Glomerular endothelial cell (primary cell): ENCODE results near the gene C19orf81. TPM values are rescaled to one million over a fixed set of nuclear protein-coding genes. Genes with fewer than 3 reads are reported as not detected.
A peak's percentile ranks its signal among the peaks of the same experiment; 100 is the strongest.
"Not testable (repeated sequence)": the region's sequence is repeated elsewhere in the genome, so short reads cannot be mapped to it uniquely, and the experiment has no call there.

Experiments used
- DNase-seq: peaks from one replicate; pipeline ENCODE4 v3.0.0-alpha.2; 2011; ENCODE audit warnings: low read depth, low spot score; ENCODE audit errors: extremely low read depth
- total RNA-seq: library from RNA; depleted of rRNA; stranded (reverse); fragments of >200 nt; gene quantifications from 2 replicates; pipeline ENCODE4 v1.2.3, GENCODE V29; 2015

The C19orf81 gene
- 3.1 and 9.0 TPM in 2 replicates for total RNA-seq

DNA sequence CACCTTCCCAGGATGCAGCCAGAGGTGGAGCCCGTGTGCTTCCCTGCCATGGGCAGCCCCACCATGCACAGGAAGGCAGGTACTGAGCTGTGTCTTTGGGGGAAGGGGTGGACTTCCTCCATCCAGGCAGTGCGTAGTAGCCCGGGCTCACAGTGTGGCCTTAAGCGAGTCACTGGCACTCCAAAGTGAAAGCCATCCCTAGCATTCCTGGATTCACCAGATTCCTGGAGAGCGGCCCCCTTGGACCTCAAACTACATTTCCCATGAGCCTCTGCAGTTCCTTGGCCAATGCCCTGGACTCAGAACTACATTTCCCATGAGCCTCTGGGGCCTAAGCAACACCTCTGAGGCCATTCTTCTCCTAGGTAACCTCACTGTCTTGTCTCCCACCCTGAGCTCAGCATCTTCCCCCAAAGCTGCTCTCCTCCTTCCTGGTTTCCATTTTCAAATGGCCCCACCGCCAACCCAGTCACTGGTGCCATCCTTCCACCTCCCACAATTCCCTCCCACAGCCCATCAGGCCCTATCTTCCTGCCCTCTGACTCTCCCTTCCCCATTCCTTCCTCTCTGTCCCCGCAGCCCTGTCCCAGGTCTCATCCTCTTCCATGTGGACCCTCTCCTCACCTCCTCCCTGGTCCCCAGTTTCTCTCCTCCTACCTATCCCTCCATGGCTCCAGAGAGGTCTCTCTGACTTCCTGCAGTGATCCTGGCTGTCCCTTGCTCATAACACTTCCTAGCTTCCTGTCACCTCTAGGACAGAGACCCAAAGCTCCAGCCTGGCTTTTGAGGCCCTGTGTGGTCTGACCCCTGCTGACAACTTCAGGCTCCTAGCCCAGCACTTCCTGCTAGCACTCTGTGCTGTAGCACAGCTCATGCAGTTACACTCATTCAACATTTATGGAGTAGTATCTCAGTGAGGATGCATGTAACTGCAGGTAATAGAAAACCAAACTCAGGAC, at the start of gene C19orf81:
C19orf81 (plus strand) TSS at position 13 of the 959 bp plus-strand sequence; CDS start at position 13, 0 bp downstream.
- no peak for DNase-seq

DNA sequence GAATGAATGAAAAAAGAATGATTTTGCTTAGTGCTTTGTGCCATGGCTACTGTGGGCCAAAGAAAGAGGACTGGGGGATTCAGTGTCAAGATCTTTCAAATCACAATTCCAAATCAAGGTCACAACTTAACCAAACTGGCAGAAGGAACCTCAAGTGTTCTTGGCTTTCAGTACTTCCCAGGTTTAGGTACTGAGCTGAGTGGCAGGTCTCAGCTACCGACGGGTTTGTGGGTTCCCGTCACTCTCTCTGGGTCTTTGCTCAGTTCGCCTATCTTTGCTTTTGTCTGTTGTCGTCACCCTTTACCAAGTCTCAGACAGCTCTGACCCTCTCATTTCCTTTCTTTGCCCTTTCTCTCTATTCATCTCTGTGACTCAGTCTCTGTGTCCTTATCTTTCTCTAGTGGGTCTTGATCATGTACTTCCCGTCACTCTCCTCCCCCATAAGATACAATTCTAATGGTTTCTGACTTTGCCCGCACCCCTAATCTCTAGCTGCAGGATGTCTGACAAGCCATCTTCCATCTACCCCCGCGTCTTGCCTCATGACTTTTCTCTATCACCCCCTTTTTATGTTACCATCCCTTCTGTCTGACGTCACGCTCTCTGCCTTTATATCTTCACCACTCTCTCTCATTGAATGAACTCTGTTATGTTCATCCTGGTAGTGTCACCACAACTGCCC, 47.7 kb upstream of the C19orf81 start:
- DNase-seq = no peak

DNA sequence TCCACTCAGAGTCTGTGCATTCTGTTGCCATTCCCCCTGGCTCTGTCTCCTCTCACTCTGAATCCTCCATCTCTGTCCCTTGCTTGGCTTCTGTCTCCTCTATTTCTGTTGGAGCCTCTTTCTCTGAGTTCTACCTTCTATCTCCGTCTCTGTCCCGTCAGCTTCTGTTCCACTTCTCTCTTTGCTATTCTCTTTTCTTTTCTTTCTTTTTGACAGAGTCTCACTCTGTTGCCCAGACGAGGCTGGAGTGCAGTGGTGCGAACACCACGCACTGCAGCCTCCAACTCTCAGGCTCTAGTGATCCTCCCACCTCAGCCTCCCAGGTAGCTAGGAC, 47.2 kb upstream of the C19orf81 start:
- DNase-seq = no peak

GRCh38 chr19:50602496-50602895, 46.7 kb upstream of the C19orf81 start:
- DNase-seq = no peak

DNA sequence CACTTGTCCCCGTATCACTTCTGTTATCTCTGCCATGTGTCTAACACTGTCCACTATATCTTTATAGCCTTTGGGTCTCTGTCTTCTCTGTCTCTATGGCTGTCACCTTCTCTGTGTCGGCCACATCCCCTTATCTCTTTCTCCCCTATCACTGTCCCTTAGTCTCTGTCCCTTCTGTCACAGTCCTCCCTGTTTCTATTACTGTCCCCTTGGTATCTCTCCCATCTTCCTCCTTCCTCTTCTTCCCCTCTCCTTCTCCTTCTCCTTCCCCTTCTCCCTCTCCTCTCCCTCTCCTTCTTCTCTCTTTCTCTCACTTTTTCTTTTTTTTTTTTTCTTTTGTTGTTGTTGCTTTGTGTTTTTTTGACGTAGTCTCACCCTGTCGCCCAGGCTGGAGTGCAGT, 46.3 kb upstream of the C19orf81 start:
- DNase-seq = no peak

DNA sequence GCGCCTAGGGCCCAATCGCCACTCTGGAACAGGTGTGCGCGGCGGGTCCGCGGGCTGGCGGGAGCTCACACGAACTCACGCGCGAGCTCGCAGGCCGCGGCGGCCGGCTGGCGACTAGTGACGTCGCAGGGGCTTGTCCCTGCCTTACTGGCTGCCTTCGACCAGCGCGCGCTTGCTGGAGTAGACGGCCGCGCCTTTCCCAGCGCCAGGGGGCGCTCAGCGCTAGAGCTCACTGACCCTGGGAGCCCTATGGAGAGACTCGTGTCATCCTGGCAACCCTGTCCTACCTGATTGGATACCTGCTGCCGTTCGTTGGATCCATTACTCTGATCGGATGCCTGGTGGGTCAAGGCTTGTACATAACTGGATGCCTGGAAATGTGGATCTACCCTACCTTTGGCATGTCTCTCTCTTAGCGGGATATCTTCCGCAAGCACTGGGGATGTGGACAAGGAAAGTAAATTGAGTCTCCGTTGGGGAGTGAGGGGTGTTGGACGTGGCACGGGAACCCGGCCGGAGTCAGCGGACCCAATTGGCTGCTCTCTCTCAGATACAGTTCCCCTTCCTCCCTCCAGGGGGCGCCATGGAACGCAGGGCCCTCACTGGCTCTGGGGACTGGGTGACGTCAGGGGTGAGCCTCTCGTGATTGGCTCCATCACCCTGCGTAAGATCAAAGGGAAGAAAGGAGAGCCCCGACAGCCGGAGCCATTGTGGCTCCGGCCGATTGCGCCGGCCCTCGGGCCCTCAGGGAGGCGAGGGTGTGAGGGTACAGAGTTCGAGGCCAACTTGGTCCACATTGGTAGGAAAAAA, 44.8 kb upstream of the C19orf81 start:
- DNase-seq = not testable (repeated sequence)

GRCh38 chr19:50606059-50606836, 43.0 kb upstream of the C19orf81 start:
- DNase-seq = not testable (repeated sequence)

DNA sequence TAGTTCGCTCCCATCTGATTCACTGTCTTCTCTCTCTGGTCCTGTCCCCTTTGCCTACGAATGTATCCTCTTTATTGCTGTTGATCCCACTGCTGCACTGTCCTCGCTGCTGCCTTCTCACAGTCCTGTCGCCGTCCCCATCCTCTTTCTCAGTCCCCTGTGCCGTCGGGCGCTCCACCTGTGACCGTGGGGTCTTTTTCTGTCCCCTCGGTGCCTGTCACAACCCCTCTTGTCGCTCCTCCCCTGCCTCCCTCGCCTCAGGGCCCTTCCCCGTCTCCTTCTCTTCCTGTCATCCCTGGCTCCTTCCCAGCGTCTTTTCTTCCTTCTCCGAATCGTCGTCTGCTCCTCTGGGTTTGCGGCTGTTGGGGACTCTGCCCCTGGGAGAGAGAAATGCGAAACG, 41.9 kb upstream of the C19orf81 start:
- no peak for DNase-seq

- DNase-seq = peak; percentile 57
Measured at GRCh38 chr19:50607874-50608785, 41.1 kb upstream of the C19orf81 start.

DNA sequence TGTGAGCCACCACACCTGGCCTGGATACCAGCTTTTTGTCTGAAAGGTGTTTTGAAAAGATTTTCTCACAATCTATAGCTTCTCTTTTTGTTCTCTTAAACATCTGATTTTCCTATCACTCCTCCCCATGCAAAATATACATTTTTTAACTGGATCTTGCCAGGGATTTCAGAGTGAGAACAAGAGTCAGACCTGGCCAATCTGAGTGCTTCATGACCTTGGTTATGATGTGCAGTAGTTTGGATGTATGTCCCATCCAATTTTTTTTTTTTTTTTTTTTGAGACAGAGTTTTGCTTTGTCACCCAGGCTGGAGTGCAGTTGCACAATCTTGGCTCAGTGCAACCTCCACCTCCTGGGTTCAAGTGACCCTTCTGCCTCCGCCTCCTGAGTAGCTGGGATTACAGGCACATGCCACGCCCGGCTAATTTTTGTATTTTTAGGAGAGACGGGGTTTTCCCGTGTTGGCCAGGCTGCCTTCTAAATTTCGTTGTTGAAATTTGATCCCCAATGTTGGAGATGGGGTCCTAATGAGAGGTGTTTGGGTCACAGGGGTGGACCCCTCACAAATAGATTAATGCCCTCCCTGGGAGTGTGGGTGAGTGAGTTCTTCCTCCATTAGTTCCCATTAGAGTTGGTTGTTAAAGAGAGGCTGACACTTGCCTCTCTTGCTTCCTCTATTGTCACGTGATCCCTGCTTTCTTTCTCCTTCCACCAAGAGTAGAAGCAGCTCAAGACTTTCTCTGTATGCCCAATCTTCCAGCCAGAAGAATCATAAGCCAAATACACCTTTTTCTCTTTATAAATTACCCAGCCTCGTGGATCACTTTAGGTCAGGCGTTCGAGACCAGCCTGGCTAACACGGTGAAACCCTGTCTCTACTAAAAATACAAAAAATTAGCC, 36.5 kb upstream of the C19orf81 start:
- not testable (repeated sequence) for DNase-seq

GRCh38 chr19:50618379-50618778, 30.9 kb upstream of the C19orf81 start:
- DNase-seq = not testable (repeated sequence)

DNA sequence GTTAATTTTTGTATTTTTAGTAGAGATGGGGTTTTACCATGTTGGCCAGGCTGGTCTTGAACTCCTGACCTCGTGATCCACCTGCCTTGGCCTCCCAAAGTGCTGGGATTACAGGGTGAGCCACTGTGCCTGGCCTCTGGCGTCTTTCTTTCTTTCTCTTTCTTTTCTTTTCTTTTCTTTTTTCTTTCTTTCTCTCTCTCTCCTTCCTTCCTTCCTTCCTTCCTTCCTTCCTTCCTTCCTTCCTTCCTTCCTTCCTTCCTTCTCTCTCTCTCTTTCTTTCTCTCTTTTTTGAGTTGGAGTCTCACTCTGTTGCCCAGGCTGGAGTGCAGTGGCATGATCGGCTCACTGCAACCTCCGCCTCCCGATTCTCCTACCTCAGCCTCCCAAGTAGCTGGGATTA, 30.1 kb upstream of the C19orf81 start:
- not testable (repeated sequence) for DNase-seq

- DNase-seq = not testable (repeated sequence)
Measured at GRCh38 chr19:50620394-50620906, 28.8 kb upstream of the C19orf81 start.

DNA sequence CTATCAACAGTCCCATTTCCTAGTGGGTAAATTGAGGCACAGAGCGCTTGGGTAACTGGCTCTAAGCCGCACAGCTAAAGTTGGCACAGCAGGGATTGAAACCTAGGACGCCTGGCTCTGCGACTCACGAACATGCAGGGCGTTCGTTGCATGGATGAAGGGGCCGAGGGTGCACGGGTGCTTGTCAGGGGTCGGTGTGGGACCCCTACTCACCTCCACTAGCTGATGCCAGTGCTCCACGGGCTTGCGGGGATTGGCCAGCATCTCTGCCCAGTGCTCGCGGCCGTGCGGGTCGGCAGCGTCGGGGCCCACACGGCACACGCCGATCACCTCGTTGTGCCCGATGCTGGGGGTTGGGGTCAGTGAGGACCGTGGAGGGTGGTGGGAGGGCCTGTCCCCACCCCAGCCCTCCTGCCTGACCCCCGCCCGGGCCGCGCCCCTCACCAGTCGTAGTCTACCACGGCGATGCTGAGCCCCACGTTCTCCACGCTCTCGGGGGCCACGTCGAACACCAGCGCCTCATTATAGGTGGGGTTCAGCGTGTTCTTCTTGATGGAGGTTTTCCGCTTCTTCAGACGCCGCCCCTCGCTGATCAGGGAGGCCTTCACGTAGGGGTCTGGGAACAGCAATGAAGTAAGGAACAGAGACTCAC, 24.2 kb upstream of the C19orf81 start:
- no peak for DNase-seq

DNA sequence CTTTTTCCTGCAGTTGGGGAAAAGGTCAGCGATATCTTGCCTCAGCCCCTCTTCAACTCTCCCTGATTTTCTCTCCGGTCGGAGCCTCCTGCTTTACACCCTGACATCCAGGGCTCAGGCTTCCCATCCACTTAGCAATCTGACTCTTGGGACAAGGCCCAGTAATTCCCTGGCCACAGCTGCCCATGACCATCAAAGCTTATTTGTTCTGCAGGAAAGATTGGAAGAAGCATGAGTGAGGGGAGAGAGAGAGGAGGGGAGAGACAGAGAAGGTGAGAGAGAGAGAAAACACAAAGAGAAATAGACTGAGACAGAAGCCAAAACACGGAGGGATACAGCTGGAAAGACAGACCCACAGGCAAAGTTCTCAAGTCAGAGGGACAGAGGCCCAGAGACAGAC, 23.2 kb upstream of the C19orf81 start:
- DNase-seq = no peak

DNA sequence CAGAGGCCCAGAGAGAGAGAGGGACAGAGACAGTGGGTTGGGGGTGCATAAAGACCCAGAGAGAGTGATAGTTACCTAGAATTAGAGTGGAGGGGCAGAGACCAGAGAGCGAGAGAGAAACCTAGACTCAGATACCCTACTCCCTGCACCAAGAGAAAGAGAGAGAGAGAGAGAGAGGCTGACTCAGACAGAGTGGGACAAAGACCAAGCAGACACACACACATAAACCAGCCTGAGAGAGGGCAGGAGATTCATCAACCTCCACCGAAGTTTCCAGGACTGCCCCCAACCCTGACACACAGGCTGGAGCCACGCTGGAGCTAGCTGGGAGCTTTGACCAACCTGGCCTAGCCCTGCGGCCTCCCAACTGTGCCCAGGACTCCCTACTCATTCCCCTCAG, 22.4 kb upstream of the C19orf81 start:
- no peak for DNase-seq

DNA sequence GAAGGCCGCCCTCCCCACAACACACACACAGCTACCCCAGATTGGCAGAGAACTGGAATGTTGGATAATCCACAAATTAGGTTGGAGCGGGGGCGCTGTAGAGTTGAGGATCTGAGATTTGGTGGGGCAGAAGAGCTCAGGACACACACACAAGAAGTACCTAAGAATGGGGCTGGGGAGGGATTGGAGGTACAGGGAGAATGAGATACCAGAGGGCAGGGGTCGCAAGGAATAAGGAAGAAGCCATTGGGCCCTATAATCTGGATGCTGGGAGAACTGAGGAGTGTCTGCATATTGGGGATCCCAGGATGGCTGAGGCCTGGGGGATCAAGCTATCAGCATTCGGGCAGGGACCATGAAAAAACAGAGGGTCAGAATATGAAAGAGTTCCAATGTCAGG, 21.1 kb upstream of the C19orf81 start:
- DNase-seq = no peak

- DNase-seq = no peak
Measured at GRCh38 chr19:50628551-50628950, 20.7 kb upstream of the C19orf81 start.
